H7 (cell line): ENCODE results near the gene ZNF273. TPM values are rescaled to one million over a fixed set of nuclear protein-coding genes. Genes with fewer than 3 reads are reported as not detected.

ENCODE experiments used
- DNase-seq: peaks from one replicate; pipeline ENCODE4 v3.0.0; 2012
- H3K27me3 ChIP-seq: 2 replicates; pipeline ENCODE4 v1.6.0; 2011; ENCODE audit warnings: mild to moderate bottlenecking, low read length; ENCODE audit not compliant: control insufficient read depth, insufficient read depth
- H3K36me3 ChIP-seq: replicated peaks from 2 replicates; pipeline ENCODE4 v1.5.1; 2011; ENCODE audit warnings: low read length; ENCODE audit not compliant: control insufficient read depth, insufficient read depth
- H3K4me3 ChIP-seq: 2 replicates; pipeline ENCODE4 v1.5.1; 2011; ENCODE audit warnings: low read depth, mild to moderate bottlenecking, control low read depth, low read length, moderate library complexity; ENCODE audit not compliant: insufficient read depth
- total RNA-seq: library from RNA; depleted of rRNA; stranded (reverse); fragments of >200 nt; shearing (Covaris generic); gene quantifications from 2 replicates; pipeline ENCODE4 v1.2.3, GENCODE V29; 2014

ZNF273 gene
- total RNA-seq, 1 experiment from 2014 or later, result 0.97 TPM

DNA sequence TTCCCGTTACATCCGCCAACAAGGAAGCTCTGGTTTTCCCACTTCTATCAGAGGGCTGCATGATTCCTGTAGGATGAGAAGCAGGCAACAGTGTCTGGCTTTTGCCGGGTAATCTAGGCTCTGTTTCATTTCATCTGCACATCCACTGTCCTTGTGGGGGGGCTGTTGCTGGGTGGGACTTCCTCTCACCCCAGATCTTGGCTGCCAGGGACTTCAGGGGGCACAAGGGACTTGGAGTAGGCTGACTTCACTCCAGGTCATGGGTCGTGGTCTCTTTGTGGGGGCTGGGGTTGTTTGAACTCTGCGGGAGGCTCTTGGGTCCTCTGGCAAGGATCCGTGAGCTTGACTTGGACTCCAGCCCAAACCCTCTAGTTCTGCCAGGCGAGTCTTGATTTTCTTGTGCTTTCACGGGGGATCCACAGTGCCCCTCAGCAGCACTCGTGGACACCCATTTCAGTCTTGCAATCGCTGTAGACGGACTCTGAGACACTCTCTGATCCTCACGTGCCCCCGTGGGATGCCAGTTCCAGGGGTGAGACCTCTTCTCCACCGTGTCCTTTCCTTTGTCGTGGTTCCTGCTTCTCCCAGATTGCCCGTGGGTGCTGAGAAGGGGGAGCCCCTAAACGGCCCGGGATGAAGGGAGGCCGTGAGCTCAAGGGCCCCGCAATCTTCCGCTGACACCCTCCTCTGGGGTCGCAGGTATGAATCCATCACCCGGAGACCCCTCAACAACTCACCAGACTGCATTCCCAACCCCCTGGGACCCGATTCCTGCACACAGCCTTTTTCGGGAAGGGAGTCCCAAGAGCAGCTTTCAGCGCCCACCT lies 21.4 kb upstream of the ZNF273 start:
- DNase-seq, result no peak
- H3K36me3 ChIP-seq, result no peaks in the 10 kb centered on the region
- H3K4me3 ChIP-seq, result no peak overlapping the region; the same call in 1 of the 2 replicates
- peaks cover 5% of the 10 kb centered on the region; the same call in 1 of the 2 replicates for H3K27me3 ChIP-seq

DNA sequence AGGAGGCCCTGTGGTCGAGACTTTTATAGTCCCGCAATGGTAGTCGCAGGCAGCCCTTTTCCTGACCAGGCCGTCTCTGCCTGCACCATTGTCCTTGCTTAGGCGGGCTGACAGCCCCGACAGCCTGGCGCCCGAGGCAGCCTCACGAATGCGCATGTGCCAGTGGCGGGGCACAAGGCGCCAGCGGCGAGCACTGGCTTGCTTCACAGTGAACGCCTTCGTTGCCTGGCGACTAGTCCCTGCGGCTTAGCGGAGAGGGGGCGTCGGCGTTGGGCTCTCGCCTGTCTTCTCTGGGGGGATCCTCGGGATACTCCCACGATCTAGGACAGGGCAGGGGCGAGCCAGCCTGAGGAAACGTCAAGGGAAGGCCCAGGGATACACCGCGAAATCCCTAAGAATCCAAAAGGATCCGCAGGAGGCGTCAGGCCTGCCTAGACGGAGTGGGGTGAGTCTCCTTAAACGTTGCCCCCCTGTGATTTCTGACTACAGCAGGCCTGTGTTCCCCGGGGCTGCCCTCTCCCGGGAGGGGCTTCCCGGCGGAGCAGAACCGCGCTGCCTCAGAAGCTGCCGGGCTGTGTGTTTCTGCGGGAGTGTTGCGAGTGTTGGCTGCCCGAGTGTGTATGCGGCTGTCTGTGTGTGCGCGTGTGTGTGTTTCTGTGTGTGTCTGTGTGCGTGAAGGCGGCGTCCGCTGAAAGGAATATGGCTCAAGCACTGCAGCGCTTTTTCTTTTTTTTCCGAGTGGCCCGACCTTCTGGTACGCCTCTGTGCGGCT lies 20.5 kb upstream of the ZNF273 start:
- peak; percentile 59 for DNase-seq
- peaks cover 5% of the 10 kb centered on the region; the same call in 1 of the 2 replicates for H3K27me3 ChIP-seq
- H3K36me3 ChIP-seq, result no peaks in the 10 kb centered on the region
- peak overlapping the region; percentile 14; the same call in 1 of the 2 replicates for H3K4me3 ChIP-seq

DNA sequence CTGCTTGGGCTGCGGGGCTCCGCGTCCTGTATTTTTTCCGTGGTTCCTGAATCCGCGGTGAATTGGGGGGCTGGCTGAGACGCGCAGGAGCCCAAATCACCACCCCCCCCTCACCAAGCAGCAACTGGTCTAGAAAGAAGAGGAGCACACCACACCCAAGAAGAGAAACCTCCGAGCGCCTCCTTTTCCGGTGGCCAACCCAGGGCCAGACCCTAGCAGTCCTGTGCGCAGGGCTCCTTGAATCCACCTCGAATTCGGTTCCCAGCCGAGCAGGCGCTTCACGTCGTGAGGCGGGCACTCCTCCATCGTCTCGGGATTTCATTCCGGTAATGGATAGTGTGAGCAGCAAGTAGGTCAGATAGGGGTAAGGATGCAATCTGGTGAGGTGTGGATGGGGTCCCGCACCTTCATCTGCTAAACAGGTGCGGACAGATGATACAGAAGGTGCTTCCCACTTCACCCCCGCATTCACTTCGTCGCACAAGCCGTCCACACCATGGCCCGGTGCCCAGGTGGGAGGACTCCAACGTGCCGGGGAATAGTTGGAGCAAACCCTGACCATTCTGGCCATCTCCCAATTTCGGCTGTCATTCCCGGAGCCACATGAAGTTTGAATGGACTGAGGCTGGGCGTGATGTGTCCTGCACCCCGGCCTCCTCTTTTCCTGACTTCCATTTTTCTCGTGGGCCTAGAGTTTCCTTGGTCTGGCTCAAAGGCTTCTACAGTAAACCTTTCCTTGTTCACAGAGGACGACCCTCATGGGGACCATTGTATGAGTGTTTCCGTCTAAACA lies 19.8 kb upstream of the ZNF273 start:
- no peaks in the 10 kb centered on the region for H3K36me3 ChIP-seq
- no peak for DNase-seq
- no peak overlapping the region; the same call in 1 of the 2 replicates for H3K4me3 ChIP-seq
- H3K27me3 ChIP-seq, result peaks cover 7% of the 10 kb centered on the region

- peak; percentile 13 for DNase-seq
- Histone ChIP-seq H3K4me3 (no peak overlapping the region), H3K27me3 (peaks cover 17% of the 10 kb centered on the region)
These were observed 18.8 kb upstream of the ZNF273 start for GRCh38 chr7:64884085-64884912.

GRCh38 chr7:64884913-64885370 lies 18.1 kb upstream of the ZNF273 start:
- peaks cover 23% of the 10 kb centered on the region for H3K27me3 ChIP-seq
- H3K36me3 ChIP-seq, result no peaks in the 10 kb centered on the region
- no peak overlapping the region for H3K4me3 ChIP-seq
- peak; percentile 11 for DNase-seq

More at GRCh38 chr7:64884085-64884912, 18.8 kb upstream of the ZNF273 start:
- H3K36me3 ChIP-seq, result no peaks in the 10 kb centered on the region

GRCh38 chr7:64885520-64886240 lies 17.4 kb upstream of the ZNF273 start:
- Histone ChIP-seq H3K36me3 (no peaks in the 10 kb centered on the region), H3K4me3 (no peak overlapping the region), H3K27me3 (peaks cover 30% of the 10 kb centered on the region)
- DNase-seq, result peak; percentile 16

- DNase-seq, result no peak
- H3K4me3 ChIP-seq, result no peak overlapping the region
- H3K27me3 ChIP-seq, result peaks cover 33% of the 10 kb centered on the region
- no peaks in the 10 kb centered on the region for H3K36me3 ChIP-seq
These were observed 16.0 kb upstream of the ZNF273 start for GRCh38 chr7:64886956-64887545.

DNA sequence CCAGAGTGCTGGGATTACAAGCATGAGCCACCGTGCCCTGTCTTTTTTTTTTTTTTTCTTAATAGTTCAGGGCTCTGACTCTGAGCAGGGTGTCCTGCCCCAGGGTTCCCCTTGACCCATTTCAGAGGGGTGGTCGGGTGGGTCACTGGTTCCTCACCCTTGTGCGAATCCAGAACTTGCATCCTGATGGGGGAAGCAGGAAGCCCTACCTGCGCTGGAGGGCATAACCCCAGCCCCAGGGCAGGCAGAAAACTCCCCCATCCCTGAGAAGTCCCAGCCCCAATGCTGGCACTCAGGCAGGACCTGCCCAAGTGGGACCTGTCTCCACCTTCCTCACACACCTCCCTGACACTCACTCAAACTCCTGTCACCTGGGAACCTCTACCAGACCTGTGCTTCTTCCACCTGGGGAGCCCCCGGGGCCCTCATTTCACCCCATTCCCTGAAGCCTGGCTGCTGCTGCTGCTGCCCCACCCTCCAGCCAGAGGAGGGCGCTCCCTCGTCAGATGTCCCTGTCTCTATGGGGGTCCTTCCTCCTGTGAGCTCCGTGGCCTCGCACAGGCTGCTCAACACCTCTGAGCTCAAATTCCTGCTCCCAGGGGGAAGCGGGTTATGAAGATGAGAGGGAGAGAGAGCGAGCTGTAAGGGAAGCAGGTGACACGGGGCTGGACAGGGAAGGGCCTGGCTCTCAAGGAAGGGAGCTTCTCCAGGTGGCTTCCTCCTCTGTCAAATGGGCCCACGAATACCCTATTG lies 15.1 kb upstream of the ZNF273 start:
- Histone ChIP-seq H3K27me3 (peaks cover 32% of the 10 kb centered on the region), H3K4me3 (peak overlapping the region; percentile 47; the same call in 1 of the 2 replicates), H3K36me3 (no peaks in the 10 kb centered on the region)
- peak; percentile 91 for DNase-seq

- H3K36me3 ChIP-seq, result no peaks in the 10 kb centered on the region
- H3K4me3 ChIP-seq, result peak overlapping the region; percentile 47; the same call in 1 of the 2 replicates
- peak; percentile 64 for DNase-seq
- H3K27me3 ChIP-seq, result peaks cover 32% of the 10 kb centered on the region
These were observed 14.5 kb upstream of the ZNF273 start for GRCh38 chr7:64888561-64888900.

- Histone ChIP-seq H3K4me3 (peak overlapping the region; percentile 47; the same call in 1 of the 2 replicates), H3K36me3 (no peaks in the 10 kb centered on the region), H3K27me3 (peaks cover 31% of the 10 kb centered on the region)
- DNase-seq, result peak; percentile 79
These were observed 14.0 kb upstream of the ZNF273 start for GRCh38 chr7:64888901-64889685.

DNA sequence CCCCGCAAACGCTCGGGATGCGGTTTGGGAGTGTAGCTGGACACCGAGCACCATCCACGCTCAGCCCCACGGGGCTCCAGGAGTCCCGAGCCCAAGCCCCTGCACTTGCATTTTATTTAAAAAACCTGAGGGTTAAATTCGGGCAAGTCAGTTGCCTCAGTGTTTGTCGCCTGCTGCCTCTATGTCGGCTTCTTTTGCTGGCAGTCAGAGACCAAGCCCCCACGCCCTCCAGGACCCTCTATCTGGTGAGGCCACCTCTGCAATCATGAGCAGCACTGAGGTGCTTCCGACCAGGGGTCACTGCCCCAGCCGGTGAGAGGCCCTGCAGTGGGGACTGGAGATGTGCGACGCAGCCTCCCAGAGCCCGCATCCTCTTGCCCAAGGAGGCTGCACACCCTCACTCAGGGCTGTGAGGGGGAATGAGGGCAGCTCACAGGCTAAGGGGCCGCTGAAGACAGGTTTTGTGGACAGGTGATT lies 13.3 kb upstream of the ZNF273 start:
- Histone ChIP-seq H3K4me3 (peak overlapping the region; percentile 47; the same call in 1 of the 2 replicates), H3K36me3 (no peaks in the 10 kb centered on the region), H3K27me3 (peaks cover 29% of the 10 kb centered on the region)
- DNase-seq, result peak; percentile 58
